Measurements from ENCODE around the gene OGN. TPM values are rescaled to one million over a fixed set of nuclear protein-coding genes. Genes with fewer than 3 reads are reported as not detected.

Gene OGN
- polyA plus RNA-seq, 3 donors, result 0.98 to 31.8 (median 10.6) TPM

- WGBS, 3 donors, result 46 to 68% (median 54%) methylated on average over 2 of the region's 2 CpGs
- no peak overlapping the region for H3K27ac ChIP-seq (ENCODE audit: low read depth, low read length)
These were observed 35.3 kb downstream of the OGN start for GRCh38 chr9:92369075-92369474.

- WGBS, 3 donors, result 64 to 82% (median 71%) methylated on average over 3 of the region's 3 CpGs
- no peak overlapping the region for H3K27ac ChIP-seq (ENCODE audit: low read depth, low read length)
These were observed 44.3 kb downstream of the OGN start for GRCh38 chr9:92360083-92360482.

GRCh38 chr9:92359394-92359995 lies 44.9 kb downstream of the OGN start:
- whole genome bisulfite sequencing, 3 donors, result 46 to 60% (median 51%) methylated on average over 2 of the region's 2 CpGs
- H3K27ac ChIP-seq (ENCODE audit: low read depth, low read length), result no peak overlapping the region

GRCh38 chr9:92353051-92353450 lies 51.3 kb downstream of the OGN start:
- WGBS, 3 donors, result 64 to 94% (median 80%) methylated on average over 6 of the region's 6 CpGs
- no peak overlapping the region for H3K27ac ChIP-seq (ENCODE audit: low read depth, low read length)

- no peak overlapping the region for H3K27ac ChIP-seq (ENCODE audit: low read depth, low read length)
These were observed 53.6 kb downstream of the OGN start for GRCh38 chr9:92350740-92351133.

- no peak overlapping the region for H3K27ac ChIP-seq (ENCODE audit: low read depth, low read length)
- WGBS, 3 donors, result 49 to 71% (median 60%) methylated on average over 7 of the region's 7 CpGs
These were observed 54.3 kb downstream of the OGN start for GRCh38 chr9:92349771-92350739.

GRCh38 chr9:92345582-92345981 lies 58.8 kb downstream of the OGN start:
- H3K27ac ChIP-seq (ENCODE audit: low read depth, low read length), result no peak overlapping the region

- H3K27ac ChIP-seq (ENCODE audit: low read depth, low read length), result no peak overlapping the region
- 62 to 92% (median 74%) methylated on average over 1 of the region's 1 CpG for WGBS, 3 donors
These were observed 61.4 kb downstream of the OGN start for GRCh38 chr9:92342825-92343488.

GRCh38 chr9:92341578-92341977 lies 62.8 kb downstream of the OGN start:
- H3K27ac ChIP-seq (ENCODE audit: low read depth, low read length), result no peak overlapping the region
- WGBS, 3 donors, result 93 to 100% (median 97%) methylated on average over 1 of the region's 1 CpG

- 92 to 97% (median 97%) methylated on average over 2 of the region's 2 CpGs for WGBS, 3 donors
- no peak overlapping the region for H3K27ac ChIP-seq (ENCODE audit: low read depth, low read length)
These were observed 71.1 kb downstream of the OGN start for GRCh38 chr9:92333282-92333634.

Other genes starting within 250 kb of the OGN start
- 10 to 100 TPM; 16.2 to 31.9 (median 23.6) TPM for gene IARS1, start 110.9 kb downstream of the OGN start, polyA plus RNA-seq
- gene NOL8, start 79.2 kb downstream of the OGN start, polyA plus RNA-seq, result 10 to 100 TPM in 2 of 3 donors, 1 to 10 TPM in 1; 8.6 to 14.3 (median 11.5) TPM
- 1 to 10 TPM; 1.3 to 2.2 (median 1.5) TPM for gene CENPP, start 78.6 kb downstream of the OGN start, polyA plus RNA-seq
- 10 to 100 TPM in 1 of 3 donors, 1 to 10 TPM in 1, under 1 TPM in 1; 0.66 to 10.0 (median 2.9) TPM for gene OMD, start 19.9 kb upstream of the OGN start, polyA plus RNA-seq
- gene ASPN, start 77.9 kb upstream of the OGN start, polyA plus RNA-seq, result 1 to 10 TPM; 1.1 to 8.9 (median 1.5) TPM
- 10 to 100 TPM in 2 of 3 donors, 1 to 10 TPM in 1; 1.8 to 24.0 (median 19.1) TPM for gene ECM2, start 131.4 kb upstream of the OGN start, polyA plus RNA-seq

Measured in adipose tissue (tissue), 3 donors.